Keratinocyte (primary cell): ENCODE data around the gene EPHA1. TPM values are rescaled to one million over a fixed set of nuclear protein-coding genes. Genes with fewer than 3 reads are reported as not detected.

Experiments
- DNase-seq: peaks from one replicate; pipeline ENCODE4 v3.0.0-alpha.2; 2011; ENCODE audit warnings: low read depth, missing footprints, low spot score
- FAIRE-seq: peaks from 2 replicates; lab custom pipeline; 2011; peaks lifted over from hg19 to GRCh38; lab: Jason Lieb, UNC
- H2AFZ ChIP-seq: 2 replicates; pipeline ENCODE4 v1.6.0; 2012; ENCODE audit warnings: low read length, control low read depth, inconsistent platforms; ENCODE audit not compliant: control insufficient read depth
- H3K27ac ChIP-seq: 2 replicates; pipeline ENCODE4 v1.5.1; 2011; ENCODE audit warnings: low read length; ENCODE audit not compliant: control insufficient read depth, insufficient read depth
- H3K27me3 ChIP-seq: 3 replicates; pipeline ENCODE4 v1.6.0; 2011; ENCODE audit warnings: low read length; ENCODE audit not compliant: control insufficient read depth, insufficient read depth; ENCODE audit errors: extremely low read depth
- H3K36me3 ChIP-seq, 2 experiments: 2 replicates in 1 of 2; 3 replicates in 1 of 2; pipeline ENCODE4 v1.5.1; 2011; ENCODE audit warnings: low read length in 2 of 2, mild to moderate bottlenecking in 1 of 2; ENCODE audit not compliant: control insufficient read depth in 2 of 2, insufficient read depth in 2 of 2; ENCODE audit errors: extremely low read depth in 1 of 2
- H3K4me1 ChIP-seq: 3 replicates; pipeline ENCODE4 v1.5.1; 2011; ENCODE audit warnings: low read length; ENCODE audit not compliant: control insufficient read depth, insufficient read depth; ENCODE audit errors: extremely low read depth
- H3K4me2 ChIP-seq: 3 replicates; pipeline ENCODE4 v1.6.0; 2011; ENCODE audit warnings: low read depth, low read length; ENCODE audit not compliant: control insufficient read depth, insufficient read depth; ENCODE audit errors: extremely low read depth
- H3K4me3 ChIP-seq, 3 experiments: fragments of 200-600 bp in 1 of 3; sonication (generic) in 1 of 3; 2 replicates in 2 of 3; 3 replicates in 1 of 3; pipeline ENCODE4 v1.5.1; 2011 to 2016; ENCODE audit warnings: low read length in 3 of 3, mild to moderate bottlenecking in 3 of 3, control low read depth in 2 of 3, inconsistent platforms in 1 of 3, low read depth in 1 of 3, mixed read lengths in 1 of 3, mixed run types in 1 of 3, moderate library complexity in 1 of 3; ENCODE audit not compliant: control insufficient read depth in 2 of 3, insufficient read depth in 2 of 3; ENCODE audit errors: extremely low read depth in 1 of 3
- H3K79me2 ChIP-seq: 2 replicates; pipeline ENCODE4 v1.6.0; 2012; ENCODE audit warnings: low read length; ENCODE audit not compliant: control insufficient read depth, insufficient read depth
- H3K9ac ChIP-seq: 3 replicates; pipeline ENCODE4 v1.6.0; 2011; ENCODE audit warnings: low read length; ENCODE audit not compliant: control insufficient read depth, insufficient read depth; ENCODE audit errors: extremely low read depth
- H3K9me1 ChIP-seq: 3 replicates; pipeline ENCODE4 v1.6.0; 2011; ENCODE audit warnings: low read length; ENCODE audit not compliant: control insufficient read depth, insufficient read depth; ENCODE audit errors: extremely low read depth
- H3K9me3 ChIP-seq: 2 replicates; pipeline ENCODE4 v1.5.1; 2012; ENCODE audit warnings: low read depth, low read length; ENCODE audit not compliant: control insufficient read depth
- H4K20me1 ChIP-seq: 3 replicates; pipeline ENCODE4 v1.6.0; 2011; ENCODE audit warnings: low read length; ENCODE audit not compliant: control insufficient read depth, insufficient read depth; ENCODE audit errors: extremely low read depth
- EZH2 ChIP-seq: IDR thresholded peaks from one replicate; pipeline ENCODE4 v1.6.1; 2012; ENCODE audit warnings: inconsistent platforms, mild to moderate bottlenecking, low read length, moderate library complexity
- dilution Hi-C: fragments of 300-500 bp; cut with MboI; formaldehyde crosslinking; loops from one replicate; pipeline ENCODE4 v1.7.0; 2020; ENCODE audit warnings: low sequenced_read_pairs; ENCODE audit not compliant: extremely low pct_ligation_motif_present
- polyA plus RNA-seq, 5 experiments: library from polyadenylated mRNA; depleted of rRNA in 3 of 5; stranded (reverse) in 3 of 5; stranded (forward) in 1 of 5; unstranded in 1 of 5; fragments of >200 nt; gene quantifications; 1 replicate in 1 of 5; 2 replicates in 3 of 5; 3 replicates in 1 of 5; pipeline versions ENCODE4 v1.2.1 to v1.2.3, GENCODE V29; 2011 to 2012; ENCODE audit warnings: missing spikeins in 2 of 5, low read depth in 1 of 5, low replicate concordance in 1 of 5
- TF ChIP-seq, protein P1 (sequence below), 3 experiments: IDR thresholded peaks in 1 of 3; conservative IDR thresholded peaks in 1 of 3; optimal IDR thresholded peaks in 1 of 3; 2 replicates in 2 of 3; 3 replicates in 1 of 3; pipeline versions ENCODE3 to v1.5.1; 2011; ENCODE audit warnings: low read length in 3 of 3, mild to moderate bottlenecking in 3 of 3, moderate library complexity in 2 of 3, control low read depth in 1 of 3, inconsistent platforms in 1 of 3; ENCODE audit not compliant: insufficient read depth in 2 of 3; ENCODE audit errors: extremely low read depth in 1 of 3

Gene EPHA1
- polyA plus RNA-seq, 1 donor (not counting 4 experiments of a cell fraction or from before 2014, with no cell fraction given) = 31.9 TPM

DNA sequence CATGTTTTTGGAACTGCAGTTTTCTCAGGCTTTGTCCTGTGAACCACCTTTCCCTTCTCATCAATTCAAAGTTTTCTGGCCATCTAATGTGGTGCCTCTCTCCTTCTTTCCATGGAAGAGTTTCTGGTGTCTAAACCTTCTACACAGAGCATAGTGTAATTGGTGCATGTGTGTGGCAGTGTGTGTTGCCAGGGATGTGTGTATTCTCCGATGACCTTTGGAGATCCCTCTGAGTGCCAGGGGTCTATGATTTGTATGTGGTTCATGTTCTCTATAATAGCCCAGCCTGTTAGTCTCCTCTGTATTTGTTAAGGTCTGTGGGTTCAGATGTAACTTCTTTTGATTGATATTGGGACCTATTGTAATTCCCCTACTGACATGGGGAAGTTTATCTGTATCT lies 36.1 kb upstream of the EPHA1 start:
- Histone ChIP-seq H2AFZ (no peak overlapping the region), H3K4me2 (no peak overlapping the region), H3K4me3 (no peak overlapping the region), H3K79me2 (no peaks in the 10 kb centered on the region), H3K27ac (no peak overlapping the region), H3K4me1 (no peaks in the 10 kb centered on the region), H3K36me3 (no peaks in the 10 kb centered on the region), H3K9ac (no peak overlapping the region), H3K9me1 (no peaks in the 10 kb centered on the region), H4K20me1 (no peaks in the 10 kb centered on the region), H3K27me3 (no peaks in the 10 kb centered on the region), H3K9me3 (no peaks in the 10 kb centered on the region)
- FAIRE-seq (no peak), DNase-seq (no peak)
- TF ChIP-seq EZH2 = no peak
- TF ChIP-seq, protein P1, sequence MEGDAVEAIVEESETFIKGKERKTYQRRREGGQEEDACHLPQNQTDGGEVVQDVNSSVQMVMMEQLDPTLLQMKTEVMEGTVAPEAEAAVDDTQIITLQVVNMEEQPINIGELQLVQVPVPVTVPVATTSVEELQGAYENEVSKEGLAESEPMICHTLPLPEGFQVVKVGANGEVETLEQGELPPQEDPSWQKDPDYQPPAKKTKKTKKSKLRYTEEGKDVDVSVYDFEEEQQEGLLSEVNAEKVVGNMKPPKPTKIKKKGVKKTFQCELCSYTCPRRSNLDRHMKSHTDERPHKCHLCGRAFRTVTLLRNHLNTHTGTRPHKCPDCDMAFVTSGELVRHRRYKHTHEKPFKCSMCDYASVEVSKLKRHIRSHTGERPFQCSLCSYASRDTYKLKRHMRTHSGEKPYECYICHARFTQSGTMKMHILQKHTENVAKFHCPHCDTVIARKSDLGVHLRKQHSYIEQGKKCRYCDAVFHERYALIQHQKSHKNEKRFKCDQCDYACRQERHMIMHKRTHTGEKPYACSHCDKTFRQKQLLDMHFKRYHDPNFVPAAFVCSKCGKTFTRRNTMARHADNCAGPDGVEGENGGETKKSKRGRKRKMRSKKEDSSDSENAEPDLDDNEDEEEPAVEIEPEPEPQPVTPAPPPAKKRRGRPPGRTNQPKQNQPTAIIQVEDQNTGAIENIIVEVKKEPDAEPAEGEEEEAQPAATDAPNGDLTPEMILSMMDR (optimal IDR thresholded peaks at IDR 0.05 in 1 of 3, IDR thresholded peaks at IDR 0.05 in 1 of 3, conservative IDR thresholded peaks at IDR 0.05 in 1 of 3; ENCODE audit: extremely low read depth in 1 of 3, insufficient read depth in 2 of 3, low read length in 3 of 3) = no peak
- dilution Hi-C loops = no loop called here

DNA sequence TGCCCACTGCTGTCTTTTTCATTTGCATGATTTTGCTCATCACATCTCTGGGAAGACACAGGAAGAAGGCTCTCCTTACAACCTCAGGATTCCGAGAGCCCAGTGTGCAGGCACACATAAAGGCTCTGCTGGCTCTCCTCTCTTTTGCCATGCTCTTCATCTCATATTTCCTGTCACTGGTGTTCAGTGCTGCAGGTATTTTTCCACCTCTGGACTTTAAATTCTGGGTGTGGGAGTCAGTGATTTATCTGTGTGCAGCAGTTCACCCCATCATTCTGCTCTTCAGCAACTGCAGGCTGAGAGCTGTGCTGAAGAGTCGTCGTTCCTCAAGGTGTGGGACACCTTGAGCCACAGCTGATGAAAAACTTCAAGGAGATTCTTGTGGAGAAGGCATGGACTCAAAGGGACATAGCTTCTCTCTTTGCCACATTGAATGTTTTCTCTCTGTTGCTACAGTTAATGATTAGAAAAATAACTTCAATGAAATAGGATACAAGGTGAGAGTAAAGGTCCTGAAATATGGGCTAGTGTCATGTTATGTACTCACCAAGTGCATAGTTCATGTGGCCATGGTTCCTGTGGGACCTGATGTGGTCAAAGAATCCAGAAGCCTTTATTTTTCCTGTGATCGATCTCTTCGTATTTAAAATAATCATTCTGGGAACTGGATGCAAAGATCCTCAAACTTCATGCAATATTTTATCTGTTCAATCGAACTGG lies 35.6 kb upstream of the EPHA1 start:
- no peaks in the 10 kb centered on the region for H3K4me1 ChIP-seq
- no peak overlapping the region for H3K27ac ChIP-seq
- no peaks in the 10 kb centered on the region for H3K27me3 ChIP-seq
- no peak overlapping the region for H3K9ac ChIP-seq
- no peak for DNase-seq
- H3K4me3 ChIP-seq = no peak overlapping the region
- TF ChIP-seq, protein P1 (optimal IDR thresholded peaks at IDR 0.05 in 1 of 3, IDR thresholded peaks at IDR 0.05 in 1 of 3, conservative IDR thresholded peaks at IDR 0.05 in 1 of 3; ENCODE audit: extremely low read depth in 1 of 3, insufficient read depth in 2 of 3, low read length in 3 of 3) = no peak
- TF ChIP-seq EZH2 = no peak
- no peaks in the 10 kb centered on the region for H3K9me3 ChIP-seq
- H3K4me2 ChIP-seq = no peak overlapping the region
- no peaks in the 10 kb centered on the region for H3K79me2 ChIP-seq
- FAIRE-seq = no peak
- no peaks in the 10 kb centered on the region for H4K20me1 ChIP-seq
- dilution Hi-C loops = no loop called here
- H3K36me3 ChIP-seq = no peaks in the 10 kb centered on the region
- H2AFZ ChIP-seq = no peak overlapping the region
- H3K9me1 ChIP-seq = no peaks in the 10 kb centered on the region
